Fibroblast of pulmonary artery (primary cell): ENCODE data around the gene COX19.
"Not testable (repeated sequence)": the region's sequence is repeated elsewhere in the genome, so short reads cannot be mapped to it uniquely, and the experiment has no call there.

Experiments
- DNase-seq: peaks from one replicate; pipeline ENCODE4 v3.0.0-alpha.2; 2010; ENCODE audit warnings: low read depth
- H3K4me3 ChIP-seq: replicated peaks from 2 replicates; pipeline ENCODE4 v1.5.1; 2011; ENCODE audit warnings: low read depth, mild to moderate bottlenecking, control low read depth, low read length, moderate library complexity
- TF ChIP-seq, protein P1 (sequence below): IDR thresholded peaks from 2 replicates; pipeline ENCODE4 v1.5.1; 2011; ENCODE audit warnings: mild to moderate bottlenecking, control low read depth, low read length, inconsistent platforms; ENCODE audit errors: missing control alignments

Gene COX19

DNA sequence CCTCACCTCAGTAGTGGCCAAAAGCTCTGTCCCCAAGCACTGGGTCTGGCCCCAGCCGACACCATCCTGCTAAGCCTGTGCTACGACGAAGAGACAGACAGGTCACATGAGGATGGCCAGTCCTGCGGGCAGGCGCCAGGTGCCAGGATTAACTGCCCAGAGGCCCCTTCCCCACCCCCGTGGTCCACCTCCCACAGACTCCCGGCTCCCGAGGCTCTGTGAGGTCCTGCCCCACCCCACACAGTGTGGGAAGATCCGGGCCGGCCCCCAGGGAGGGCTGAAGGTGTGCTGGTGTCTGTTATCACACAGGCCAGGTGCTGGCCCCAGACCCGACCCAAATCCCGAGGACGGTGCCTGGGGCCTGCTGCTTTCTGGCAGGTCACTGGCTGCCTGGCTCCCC is 34.9 kb upstream of the COX19 start:
- H3K4me3 ChIP-seq: no peak overlapping the region
- TF ChIP-seq, protein P1, sequence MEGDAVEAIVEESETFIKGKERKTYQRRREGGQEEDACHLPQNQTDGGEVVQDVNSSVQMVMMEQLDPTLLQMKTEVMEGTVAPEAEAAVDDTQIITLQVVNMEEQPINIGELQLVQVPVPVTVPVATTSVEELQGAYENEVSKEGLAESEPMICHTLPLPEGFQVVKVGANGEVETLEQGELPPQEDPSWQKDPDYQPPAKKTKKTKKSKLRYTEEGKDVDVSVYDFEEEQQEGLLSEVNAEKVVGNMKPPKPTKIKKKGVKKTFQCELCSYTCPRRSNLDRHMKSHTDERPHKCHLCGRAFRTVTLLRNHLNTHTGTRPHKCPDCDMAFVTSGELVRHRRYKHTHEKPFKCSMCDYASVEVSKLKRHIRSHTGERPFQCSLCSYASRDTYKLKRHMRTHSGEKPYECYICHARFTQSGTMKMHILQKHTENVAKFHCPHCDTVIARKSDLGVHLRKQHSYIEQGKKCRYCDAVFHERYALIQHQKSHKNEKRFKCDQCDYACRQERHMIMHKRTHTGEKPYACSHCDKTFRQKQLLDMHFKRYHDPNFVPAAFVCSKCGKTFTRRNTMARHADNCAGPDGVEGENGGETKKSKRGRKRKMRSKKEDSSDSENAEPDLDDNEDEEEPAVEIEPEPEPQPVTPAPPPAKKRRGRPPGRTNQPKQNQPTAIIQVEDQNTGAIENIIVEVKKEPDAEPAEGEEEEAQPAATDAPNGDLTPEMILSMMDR: no peak
- DNase-seq: no peak

DNA sequence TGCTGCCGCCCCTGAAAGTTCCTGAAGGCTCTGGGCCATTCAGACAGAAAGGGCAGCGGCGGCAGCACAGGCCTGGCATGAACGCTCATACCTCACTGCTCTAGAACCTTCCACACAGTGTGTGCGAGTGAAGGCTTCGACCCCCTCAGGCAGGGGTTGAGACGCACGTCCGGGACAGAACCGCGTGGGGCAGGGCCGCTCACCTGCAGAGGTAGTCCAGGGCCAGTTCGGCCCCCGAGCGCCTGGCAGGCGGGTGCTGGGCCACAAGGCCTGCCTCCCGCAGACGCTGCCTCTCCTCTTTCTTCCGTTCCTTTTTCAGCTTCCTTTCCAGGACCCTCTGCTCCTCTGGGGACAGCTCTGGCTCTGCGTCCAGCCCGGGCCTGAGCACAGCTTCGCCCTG is 34.4 kb upstream of the COX19 start:
- H3K4me3 ChIP-seq: no peak overlapping the region
- no peak for DNase-seq
- TF ChIP-seq, protein P1: no peak

DNA sequence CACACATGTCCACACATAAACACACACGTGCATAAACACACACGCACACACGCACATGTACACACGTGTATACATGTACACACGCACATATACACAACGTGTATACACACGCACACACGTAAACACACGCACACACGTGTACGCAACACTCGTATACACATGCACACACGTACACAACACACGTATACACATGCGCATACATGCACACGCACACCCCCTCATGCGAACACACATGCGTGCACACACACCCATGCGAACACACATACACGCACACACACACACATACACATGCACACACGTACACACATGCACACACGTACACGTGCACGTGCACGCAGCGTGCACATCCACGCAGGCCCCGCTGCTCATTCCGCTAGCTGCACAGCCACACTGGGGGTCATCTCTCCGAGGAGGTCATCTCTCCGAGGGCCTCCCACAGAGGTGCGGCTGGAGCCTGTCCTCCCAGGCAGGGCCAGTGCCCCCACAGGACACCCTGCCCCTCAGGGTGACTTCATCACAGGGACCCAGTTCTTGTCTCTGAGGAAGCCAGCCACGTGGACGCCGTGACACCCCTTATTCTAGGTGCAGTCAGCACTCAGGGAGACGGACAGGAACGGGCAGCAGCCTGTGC is 33.5 kb upstream of the COX19 start:
- TF ChIP-seq, protein P1: no peak
- no peak for DNase-seq
- H3K4me3 ChIP-seq: no peak overlapping the region

DNA sequence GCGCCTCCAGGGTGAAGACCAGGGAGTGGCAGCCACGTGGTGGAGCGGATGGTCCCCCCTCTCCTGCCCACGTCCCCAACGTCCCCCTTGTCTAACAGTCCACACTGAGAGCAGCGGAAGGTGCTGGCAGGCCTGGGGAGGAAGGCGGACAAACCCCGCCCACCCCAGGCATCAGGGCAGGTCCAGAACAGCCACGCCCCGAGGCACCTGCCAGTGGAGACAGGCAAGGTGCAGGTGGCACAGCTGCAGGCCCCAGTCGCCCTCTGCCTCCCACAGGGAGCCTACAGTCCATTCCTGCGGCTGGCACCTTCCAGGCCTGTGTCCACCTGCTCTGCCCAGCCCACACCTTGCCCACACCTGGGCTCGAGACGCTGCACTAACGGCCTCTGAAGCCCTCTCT is 32.6 kb upstream of the COX19 start:
- DNase-seq: no peak
- H3K4me3 ChIP-seq: no peak overlapping the region
- TF ChIP-seq, protein P1: no peak

DNA sequence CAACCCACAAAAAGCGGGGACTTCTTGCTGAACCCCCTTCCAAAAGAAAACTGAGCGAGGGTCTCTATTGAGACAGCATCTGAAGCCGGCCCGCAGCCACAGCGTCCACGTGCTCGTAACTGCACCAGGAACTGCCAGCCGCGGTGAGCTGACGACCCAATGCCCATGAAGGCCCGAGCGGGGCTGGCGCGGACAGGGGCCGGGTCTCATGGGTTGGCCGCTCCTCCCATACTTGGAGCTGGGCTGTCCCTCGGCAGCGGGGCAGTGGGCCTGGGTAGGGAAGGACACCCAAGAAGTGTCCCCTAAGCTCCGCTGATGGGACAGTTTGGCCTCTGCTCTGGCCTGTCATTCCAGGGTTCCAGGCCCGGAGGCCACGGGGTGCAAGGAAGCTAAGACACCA is 30.0 kb upstream of the COX19 start:
- TF ChIP-seq, protein P1: no peak
- no peak overlapping the region for H3K4me3 ChIP-seq
- DNase-seq: no peak

DNA sequence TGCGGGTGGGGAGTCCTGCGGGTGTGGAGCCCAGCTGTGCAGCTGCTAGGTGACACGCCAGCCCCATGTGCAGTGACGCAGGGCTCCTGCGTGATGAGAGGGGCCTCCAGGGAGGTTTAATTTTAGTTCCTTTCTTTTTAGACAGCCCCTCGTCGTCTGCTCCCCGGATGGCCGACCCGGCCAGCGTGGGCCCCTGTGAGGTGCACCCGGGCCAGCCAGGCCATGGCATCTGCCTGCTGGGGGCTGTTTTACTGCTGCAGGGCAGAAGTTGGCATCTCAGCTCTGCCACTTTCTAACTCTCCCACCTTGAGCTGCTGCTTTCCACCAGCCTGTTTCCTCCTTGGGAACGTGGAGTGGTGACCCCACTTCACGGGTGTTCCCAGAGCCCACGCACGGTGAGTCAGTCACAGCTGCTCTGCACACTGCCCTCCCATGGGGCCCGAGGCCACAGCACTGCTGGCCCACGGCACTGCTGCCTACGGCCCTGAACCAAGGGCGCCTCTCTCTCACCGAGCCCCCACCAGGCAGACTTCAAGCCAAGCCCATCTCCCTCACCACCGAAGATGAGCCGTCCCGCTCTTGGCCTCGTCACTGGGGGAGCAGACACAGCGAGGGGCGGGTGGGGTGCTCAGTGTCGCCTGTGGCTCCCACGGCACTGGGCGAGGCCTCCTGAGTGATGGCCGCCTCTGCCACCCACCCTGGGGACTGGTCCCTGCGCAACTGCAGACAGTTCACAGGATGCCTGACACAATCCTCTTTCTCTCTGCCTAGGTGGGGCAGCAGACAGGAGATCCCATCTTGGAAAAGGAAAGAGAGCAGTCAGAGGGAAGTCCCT is 28.9 kb upstream of the COX19 start:
- no peak for DNase-seq
- no peak overlapping the region for H3K4me3 ChIP-seq
- TF ChIP-seq, protein P1: no peak

DNA sequence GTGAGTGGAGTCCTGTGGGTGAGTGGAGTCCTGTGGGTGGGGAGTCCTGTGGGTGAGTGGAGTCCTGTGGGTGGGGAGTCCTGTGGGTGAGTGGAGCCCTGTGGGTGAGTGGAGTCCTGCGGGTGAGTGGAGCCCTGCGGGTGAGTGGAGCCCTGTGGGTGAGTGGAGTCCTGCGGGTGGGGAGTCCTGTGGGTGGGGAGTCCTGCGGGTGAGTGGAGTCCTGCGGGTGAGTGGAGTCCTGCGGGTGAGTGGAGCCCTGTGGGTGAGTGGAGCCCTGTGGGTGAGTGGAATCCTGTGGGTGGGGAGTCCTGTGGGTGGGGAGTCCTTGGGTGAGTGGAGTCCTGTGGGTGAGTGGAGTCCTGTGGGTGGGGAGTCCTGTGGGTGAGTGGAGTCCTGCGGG is 27.1 kb upstream of the COX19 start:
- DNase-seq, H3K4me3 ChIP-seq: not testable (repeated sequence)

DNA sequence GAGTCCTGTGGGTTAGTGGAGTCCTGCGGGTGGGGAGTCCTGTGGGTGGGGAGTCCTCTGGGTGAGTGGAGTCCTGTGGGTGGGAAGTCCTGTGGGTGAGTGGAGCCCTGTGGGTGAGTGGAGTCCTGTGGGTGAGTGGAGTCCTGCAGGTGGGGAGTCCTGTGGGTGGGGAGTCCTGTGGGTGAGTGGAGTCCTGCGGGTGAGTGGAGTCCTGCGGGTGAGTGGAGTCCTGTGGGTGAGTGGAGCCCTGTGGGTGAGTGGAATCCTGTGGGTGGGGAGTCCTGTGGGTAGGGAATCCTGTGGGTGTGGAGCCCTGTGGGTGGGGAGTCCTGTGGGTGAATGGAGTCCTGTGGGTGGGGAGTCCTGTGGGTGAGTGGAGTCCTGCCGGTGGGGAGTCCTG is 26.7 kb upstream of the COX19 start:
- not testable (repeated sequence) for DNase-seq, H3K4me3 ChIP-seq

DNA sequence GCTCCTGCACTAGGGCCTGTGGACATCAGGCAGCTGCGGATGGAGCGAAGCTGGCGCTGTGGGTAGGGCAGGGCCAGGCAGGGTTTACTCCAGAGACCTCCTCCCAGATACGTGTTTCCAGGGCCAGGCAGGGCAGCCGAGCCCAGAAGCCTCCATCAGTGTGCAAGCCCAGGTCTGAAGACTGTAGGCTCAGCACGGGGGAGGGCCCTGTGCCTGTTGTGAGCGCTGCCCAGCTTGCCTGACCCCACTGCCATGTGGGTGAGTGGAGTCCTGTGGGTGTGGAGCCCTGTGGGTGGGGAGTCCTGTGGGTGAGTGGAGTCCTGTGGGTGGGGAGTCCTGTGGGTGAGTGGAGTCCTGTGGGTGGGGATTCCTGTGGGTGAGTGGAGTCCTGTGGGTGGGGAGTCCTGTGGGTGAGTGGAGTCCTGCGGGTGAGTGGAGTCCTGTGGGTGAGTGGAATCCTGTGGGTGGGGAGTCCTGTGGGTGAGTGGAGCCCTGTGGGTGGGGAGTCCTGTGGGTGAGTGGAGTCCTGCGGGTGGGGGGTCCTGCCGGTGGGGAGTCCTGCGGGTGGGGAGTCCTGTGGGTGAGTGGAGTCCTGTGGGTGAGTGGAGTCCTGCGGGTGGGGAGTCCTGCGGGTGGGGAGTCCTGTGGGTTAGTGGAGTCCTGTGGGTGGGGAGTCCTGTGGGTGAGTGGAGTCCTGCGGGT is 25.9 kb upstream of the COX19 start:
- not testable (repeated sequence) for DNase-seq, H3K4me3 ChIP-seq
